Measurements from ENCODE around the gene ANKS3. TPM values are rescaled to one million over a fixed set of nuclear protein-coding genes. Genes with fewer than 3 reads are reported as not detected.

The ANKS3 gene
- total RNA-seq, 1 experiment from 2014 or later: 35.0 TPM

GRCh38 chr16:4753227-4753626 is 19.2 kb upstream of the ANKS3 start:
- Mint-ChIP-seq H3K4me1 (ENCODE audit: insufficient read depth, unreplicated experiment) (no peaks in the 10 kb centered on the region), H3K27me3 (ENCODE audit: insufficient read depth, unreplicated experiment) (no peaks in the 10 kb centered on the region), H3K9me3 (ENCODE audit: unreplicated experiment) (no peaks in the 10 kb centered on the region), H3K27ac (ENCODE audit: low read depth, unreplicated experiment) (no peak overlapping the region), H3K4me3 (ENCODE audit: unreplicated experiment) (no peak overlapping the region), H3K36me3 (ENCODE audit: insufficient read depth, unreplicated experiment) (peaks cover 62% of the 10 kb centered on the region)
- no peak for TF ChIP-seq CTCF (IDR thresholded peaks at IDR 0.05; ENCODE audit: unreplicated experiment)
- POLR2A ChIA-PET: no interaction called here
- intact Hi-C loops (cut with micrococcal nuclease): no loop called here
- CTCF ChIA-PET: interaction anchor here (0.7 kb wide), 1 partner anchor 11 kb away, joined by 4 read pairs; no protein-coding TSS in a partner anchor
- no TSS peak for BruUV-seq (replicated peaks)
- DNase-seq (ENCODE audit: unreplicated experiment): no peak

- Mint-ChIP-seq H3K4me1 (ENCODE audit: insufficient read depth, unreplicated experiment) (no peaks in the 10 kb centered on the region), H3K36me3 (ENCODE audit: insufficient read depth, unreplicated experiment) (peaks cover 55% of the 10 kb centered on the region), H3K9me3 (ENCODE audit: unreplicated experiment) (no peaks in the 10 kb centered on the region), H3K27me3 (ENCODE audit: insufficient read depth, unreplicated experiment) (no peaks in the 10 kb centered on the region), H3K4me3 (ENCODE audit: unreplicated experiment) (no peak overlapping the region), H3K27ac (ENCODE audit: low read depth, unreplicated experiment) (no peak overlapping the region)
- BruUV-seq (replicated peaks): no TSS peak
- intact Hi-C loops (cut with micrococcal nuclease): no loop called here
- DNase-seq (ENCODE audit: unreplicated experiment): no peak
- CTCF ChIA-PET: no interaction called here
- POLR2A ChIA-PET: interaction anchor here (1.9 kb wide), 1 partner anchor 18 kb away, joined by 7 read pairs; the partner anchor contains the start of genes ANKS3 and DNAAF8
- TF ChIP-seq CTCF (IDR thresholded peaks at IDR 0.05; ENCODE audit: unreplicated experiment): no peak
Measured at GRCh38 chr16:4752351-4753100, 18.5 kb upstream of the ANKS3 start.

GRCh38 chr16:4750896-4751295 is 16.8 kb upstream of the ANKS3 start:
- H3K27ac Mint-ChIP-seq (ENCODE audit: low read depth, unreplicated experiment): no peak overlapping the region
- ChIA-PET CTCF (interaction anchor here (0.8 kb wide), 1 partner anchor 10 kb away, joined by 3 read pairs; no protein-coding TSS in a partner anchor), POLR2A (interaction anchor here (1.9 kb wide), 1 partner anchor 16 kb away, joined by 7 read pairs; the partner anchor contains the start of genes ANKS3 and DNAAF8)
- no peaks in the 10 kb centered on the region for H3K27me3 Mint-ChIP-seq (ENCODE audit: insufficient read depth, unreplicated experiment)
- H3K4me3 Mint-ChIP-seq (ENCODE audit: unreplicated experiment): no peak overlapping the region
- DNase-seq (ENCODE audit: unreplicated experiment): no peak
- intact Hi-C loops (cut with micrococcal nuclease): no loop called here
- no TSS peak for BruUV-seq (replicated peaks)
- no peaks in the 10 kb centered on the region for H3K9me3 Mint-ChIP-seq (ENCODE audit: unreplicated experiment)
- H3K36me3 Mint-ChIP-seq (ENCODE audit: insufficient read depth, unreplicated experiment): peaks cover 40% of the 10 kb centered on the region
- TF ChIP-seq CTCF (IDR thresholded peaks at IDR 0.05; ENCODE audit: unreplicated experiment): no peak
- no peaks in the 10 kb centered on the region for H3K4me1 Mint-ChIP-seq (ENCODE audit: insufficient read depth, unreplicated experiment)

GRCh38 chr16:4749700-4750257 is 15.7 kb upstream of the ANKS3 start:
- Mint-ChIP-seq H3K4me1 (ENCODE audit: insufficient read depth, unreplicated experiment) (no peaks in the 10 kb centered on the region), H3K4me3 (ENCODE audit: unreplicated experiment) (no peak overlapping the region), H3K9me3 (ENCODE audit: unreplicated experiment) (no peaks in the 10 kb centered on the region), H3K36me3 (ENCODE audit: insufficient read depth, unreplicated experiment) (peaks cover 29% of the 10 kb centered on the region), H3K27me3 (ENCODE audit: insufficient read depth, unreplicated experiment) (no peaks in the 10 kb centered on the region), H3K27ac (ENCODE audit: low read depth, unreplicated experiment) (no peak overlapping the region)
- DNase-seq (ENCODE audit: unreplicated experiment): no peak
- TF ChIP-seq CTCF (IDR thresholded peaks at IDR 0.05; ENCODE audit: unreplicated experiment): no peak
- ChIA-PET CTCF (no interaction called here), POLR2A (interaction anchor here (4.0 kb wide), 1 partner anchor 17 kb away, joined by 12 read pairs; the partner anchor contains the start of gene ZNF500)
- no TSS peak for BruUV-seq (replicated peaks)
- intact Hi-C loops (cut with micrococcal nuclease): no loop called here

All from MCF 10A (cell line).